ENCODE measurements around the gene NRXN3. TPM values are rescaled to one million over a fixed set of nuclear protein-coding genes. Genes with fewer than 3 reads are reported as not detected.
A peak's percentile ranks its signal among the peaks of the same experiment; 100 is the strongest.

Gene NRXN3
- total RNA-seq, 1 donor from 2014 or later, result 5.9 TPM

DNA sequence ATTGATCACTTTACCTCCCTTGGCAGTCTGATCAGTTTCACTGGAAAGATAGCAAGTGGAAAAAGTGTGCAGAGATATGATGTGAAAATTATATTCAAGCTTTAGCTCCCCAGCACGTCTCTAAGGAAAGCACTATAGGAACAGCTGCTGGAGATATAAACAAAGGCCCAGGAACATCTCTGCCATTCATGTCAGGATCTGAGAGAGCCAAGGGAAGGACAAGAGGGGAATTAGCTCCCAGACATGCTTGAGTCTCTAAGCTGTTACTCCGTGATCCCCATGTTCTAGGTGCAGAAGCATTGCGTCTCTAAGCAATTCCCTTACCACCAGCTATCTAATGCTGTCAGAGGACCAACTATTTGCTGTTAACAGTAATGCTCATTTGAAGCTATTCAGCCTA, 1341.0 kb downstream of the NRXN3 start:
- peaks cover 10% of the 10 kb centered on the region for H3F3A ChIP-seq (ENCODE audit: low read depth)
- H4K20me1 ChIP-seq (ENCODE audit: low read depth), result no peaks in the 10 kb centered on the region
- peaks cover 6% of the 10 kb centered on the region for H3K27me3 Mint-ChIP-seq (ENCODE audit: insufficient read depth, low read depth)
- H3K9ac ChIP-seq, result no peak overlapping the region
- TF ChIP-seq EZH2phosphoT487 (IDR thresholded peaks at IDR 0.05), result no peak
- H3K9me3 ChIP-seq (ENCODE audit: low read depth), result no peaks in the 10 kb centered on the region
- no peak overlapping the region for H3K27ac Mint-ChIP-seq
- no peaks in the 10 kb centered on the region for H3K79me2 ChIP-seq (ENCODE audit: low read depth)
- H3K27ac ChIP-seq, result no peak overlapping the region
- H3K27me3 ChIP-seq, result no peaks in the 10 kb centered on the region
- H3K36me3 ChIP-seq, result no peaks in the 10 kb centered on the region
- no peak overlapping the region for H3K4me3 Mint-ChIP-seq
- peaks cover 32% of the 10 kb centered on the region for H3K4me1 ChIP-seq
- no peak overlapping the region for H2AFZ ChIP-seq (replicated peaks)
- DNase-seq (ENCODE audit: low spot score), result no peak
- H3K4me2 ChIP-seq, result no peak overlapping the region
- H3K36me3 Mint-ChIP-seq, result no peaks in the 10 kb centered on the region
- peaks cover 22% of the 10 kb centered on the region for H3K4me1 Mint-ChIP-seq
- no peaks in the 10 kb centered on the region for H3K9me3 Mint-ChIP-seq
- no peak overlapping the region for H3K4me3 ChIP-seq

DNA sequence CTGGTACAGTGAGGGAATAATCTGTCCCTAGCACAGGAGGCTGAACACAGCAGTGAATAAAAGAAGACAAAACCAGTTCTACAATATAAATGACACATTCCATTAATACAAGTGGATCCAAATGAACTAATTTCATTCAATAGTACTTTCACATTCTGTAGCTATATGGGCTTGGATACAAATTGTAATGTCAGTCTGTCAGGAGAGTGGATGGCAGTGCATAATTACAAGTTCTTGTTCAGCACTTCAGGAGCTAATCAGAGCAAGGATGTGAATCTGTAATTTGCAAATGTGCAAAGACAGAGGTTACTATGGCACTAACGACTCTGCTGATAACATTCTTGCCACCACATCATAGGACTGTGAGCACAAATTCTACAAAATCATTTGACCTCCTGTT, 1343.3 kb downstream of the NRXN3 start:
- Histone ChIP-seq H3K27me3 (no peaks in the 10 kb centered on the region), H3K27ac (no peak overlapping the region), H3K4me1 (peaks cover 54% of the 10 kb centered on the region), H4K20me1 (ENCODE audit: low read depth) (no peaks in the 10 kb centered on the region), H3K9me3 (ENCODE audit: low read depth) (no peaks in the 10 kb centered on the region), H2AFZ (replicated peaks) (no peak overlapping the region), H3K9ac (no peak overlapping the region), H3K79me2 (ENCODE audit: low read depth) (no peaks in the 10 kb centered on the region), H3K36me3 (no peaks in the 10 kb centered on the region), H3K4me3 (no peak overlapping the region), H3F3A (ENCODE audit: low read depth) (peaks cover 23% of the 10 kb centered on the region), H3K4me2 (no peak overlapping the region)
- Mint-ChIP-seq H3K9me3 (no peaks in the 10 kb centered on the region), H3K4me3 (no peak overlapping the region), H3K36me3 (no peaks in the 10 kb centered on the region), H3K27ac (no peak overlapping the region), H3K27me3 (ENCODE audit: insufficient read depth, low read depth) (peaks cover 7% of the 10 kb centered on the region), H3K4me1 (peaks cover 33% of the 10 kb centered on the region)
- TF ChIP-seq EZH2 (IDR thresholded peaks at IDR 0.05) (no peak), EZH2phosphoT487 (IDR thresholded peaks at IDR 0.05) (no peak)
- TF ChIP-seq, protein P1, sequence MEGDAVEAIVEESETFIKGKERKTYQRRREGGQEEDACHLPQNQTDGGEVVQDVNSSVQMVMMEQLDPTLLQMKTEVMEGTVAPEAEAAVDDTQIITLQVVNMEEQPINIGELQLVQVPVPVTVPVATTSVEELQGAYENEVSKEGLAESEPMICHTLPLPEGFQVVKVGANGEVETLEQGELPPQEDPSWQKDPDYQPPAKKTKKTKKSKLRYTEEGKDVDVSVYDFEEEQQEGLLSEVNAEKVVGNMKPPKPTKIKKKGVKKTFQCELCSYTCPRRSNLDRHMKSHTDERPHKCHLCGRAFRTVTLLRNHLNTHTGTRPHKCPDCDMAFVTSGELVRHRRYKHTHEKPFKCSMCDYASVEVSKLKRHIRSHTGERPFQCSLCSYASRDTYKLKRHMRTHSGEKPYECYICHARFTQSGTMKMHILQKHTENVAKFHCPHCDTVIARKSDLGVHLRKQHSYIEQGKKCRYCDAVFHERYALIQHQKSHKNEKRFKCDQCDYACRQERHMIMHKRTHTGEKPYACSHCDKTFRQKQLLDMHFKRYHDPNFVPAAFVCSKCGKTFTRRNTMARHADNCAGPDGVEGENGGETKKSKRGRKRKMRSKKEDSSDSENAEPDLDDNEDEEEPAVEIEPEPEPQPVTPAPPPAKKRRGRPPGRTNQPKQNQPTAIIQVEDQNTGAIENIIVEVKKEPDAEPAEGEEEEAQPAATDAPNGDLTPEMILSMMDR (IDR thresholded peaks at IDR 0.05), result no peak
- DNase-seq (ENCODE audit: low spot score), result no peak

DNA sequence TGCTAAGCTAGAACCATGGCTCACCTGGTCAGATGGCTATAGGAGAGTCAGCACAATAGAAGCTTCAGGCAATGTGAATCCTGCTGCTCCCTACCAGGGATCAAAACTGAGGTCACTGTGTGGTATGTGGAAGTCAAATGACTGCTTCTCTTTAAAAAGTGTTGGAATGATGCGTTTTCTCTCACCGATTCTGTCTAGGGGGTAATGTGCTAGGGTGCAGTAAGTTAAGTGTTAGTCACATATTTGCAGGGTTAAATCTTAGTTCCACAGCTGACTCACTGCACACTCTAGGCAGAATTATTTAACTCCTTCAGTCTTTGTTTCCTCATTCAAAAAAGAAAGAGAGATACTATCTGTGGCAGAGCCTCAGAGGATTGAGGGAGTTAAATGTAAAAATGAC, 1344.5 kb downstream of the NRXN3 start:
- Histone ChIP-seq H2AFZ (replicated peaks) (no peak overlapping the region), H3K36me3 (no peaks in the 10 kb centered on the region), H4K20me1 (ENCODE audit: low read depth) (no peaks in the 10 kb centered on the region), H3K4me2 (peak overlapping the region; percentile 27), H3K79me2 (ENCODE audit: low read depth) (no peaks in the 10 kb centered on the region), H3K27me3 (no peaks in the 10 kb centered on the region), H3K4me3 (no peak overlapping the region), H3K27ac (peak overlapping the region; percentile 66), H3K9ac (no peak overlapping the region), H3K4me1 (peaks cover 65% of the 10 kb centered on the region), H3F3A (ENCODE audit: low read depth) (peaks cover 23% of the 10 kb centered on the region), H3K9me3 (ENCODE audit: low read depth) (no peaks in the 10 kb centered on the region)
- H3K36me3 Mint-ChIP-seq, result no peaks in the 10 kb centered on the region
- peaks cover 36% of the 10 kb centered on the region for H3K4me1 Mint-ChIP-seq
- no peak overlapping the region for H3K4me3 Mint-ChIP-seq
- H3K27me3 Mint-ChIP-seq (ENCODE audit: insufficient read depth, low read depth), result peaks cover 7% of the 10 kb centered on the region
- no peak for DNase-seq (ENCODE audit: low spot score)
- no peaks in the 10 kb centered on the region for H3K9me3 Mint-ChIP-seq
- H3K27ac Mint-ChIP-seq, result no peak overlapping the region
- TF ChIP-seq EZH2phosphoT487 (IDR thresholded peaks at IDR 0.05), result no peak

DNA sequence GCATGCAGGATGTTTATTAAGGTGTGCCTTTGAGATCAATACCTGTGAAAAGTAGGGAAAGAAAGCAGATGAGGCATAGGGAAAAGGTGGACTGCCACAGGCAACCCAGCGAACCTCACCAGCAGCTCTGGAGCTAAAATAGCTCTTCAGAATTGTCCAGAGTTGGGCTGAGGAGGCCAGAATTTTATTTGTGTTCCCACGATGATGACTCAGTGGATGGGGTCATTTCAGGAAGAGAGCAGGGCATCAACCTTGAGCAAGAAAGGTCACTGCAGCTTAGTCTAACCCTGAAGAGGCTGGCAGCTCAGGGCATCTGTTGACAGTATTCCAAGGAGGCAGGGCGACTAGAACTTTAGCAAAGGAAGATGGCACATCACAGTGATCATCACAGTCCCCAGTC, 1345.0 kb downstream of the NRXN3 start:
- Mint-ChIP-seq H3K36me3 (no peaks in the 10 kb centered on the region), H3K27ac (no peak overlapping the region), H3K9me3 (no peaks in the 10 kb centered on the region), H3K27me3 (ENCODE audit: insufficient read depth, low read depth) (peaks cover 7% of the 10 kb centered on the region), H3K4me1 (peaks cover 36% of the 10 kb centered on the region), H3K4me3 (no peak overlapping the region)
- Histone ChIP-seq H3K9ac (no peak overlapping the region), H3K4me1 (peaks cover 65% of the 10 kb centered on the region), H3K79me2 (ENCODE audit: low read depth) (no peaks in the 10 kb centered on the region), H3K9me3 (ENCODE audit: low read depth) (no peaks in the 10 kb centered on the region), H4K20me1 (ENCODE audit: low read depth) (no peaks in the 10 kb centered on the region), H3K36me3 (no peaks in the 10 kb centered on the region), H3K27me3 (no peaks in the 10 kb centered on the region), H3K4me3 (no peak overlapping the region), H2AFZ (replicated peaks) (no peak overlapping the region), H3K4me2 (peak overlapping the region; percentile 63), H3F3A (ENCODE audit: low read depth) (peaks cover 23% of the 10 kb centered on the region), H3K27ac (peak overlapping the region; percentile 66)
- TF ChIP-seq EZH2 (IDR thresholded peaks at IDR 0.05), result no peak
- no peak for TF ChIP-seq EZH2phosphoT487 (IDR thresholded peaks at IDR 0.05)
- TF ChIP-seq, protein P1 (IDR thresholded peaks at IDR 0.05), result no peak
- no peak for DNase-seq (ENCODE audit: low spot score)
